HG02884 (cell line): ENCODE data around the gene TBC1D5.

Experiments used
- ATAC-seq: cut with Tn5 transposase; IDR thresholded peaks from one replicate; pipeline ENCODE4 v1.9.1; 2021; ENCODE audit warnings: mild to moderate bottlenecking, moderate library complexity; ENCODE audit not compliant: unreplicated experiment

Gene TBC1D5

GRCh38 chr3:17122758-17123157, 619.7 kb downstream of the TBC1D5 start:
- ATAC-seq = no peak

GRCh38 chr3:17121336-17121735, 621.1 kb downstream of the TBC1D5 start:
- no peak for ATAC-seq

DNA sequence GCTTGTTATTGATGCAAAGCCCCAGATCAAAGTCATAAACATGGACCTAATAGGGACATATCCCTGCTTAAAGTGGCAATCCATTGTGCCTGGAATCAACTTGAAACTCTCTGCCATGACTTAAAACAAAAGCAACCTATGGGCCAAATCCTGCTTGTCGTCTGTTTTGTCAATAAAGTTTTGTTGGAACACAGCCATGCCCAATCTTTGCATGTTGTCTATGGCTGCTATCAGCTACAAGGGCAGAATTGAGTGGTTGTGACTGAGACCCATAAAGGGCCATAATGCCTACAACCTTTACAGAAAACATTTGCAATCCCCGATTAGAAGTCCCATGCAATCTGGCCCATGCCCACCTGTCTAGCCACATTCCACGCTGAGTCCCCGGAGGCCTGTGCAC, 622.3 kb downstream of the TBC1D5 start:
- no peak for ATAC-seq

DNA sequence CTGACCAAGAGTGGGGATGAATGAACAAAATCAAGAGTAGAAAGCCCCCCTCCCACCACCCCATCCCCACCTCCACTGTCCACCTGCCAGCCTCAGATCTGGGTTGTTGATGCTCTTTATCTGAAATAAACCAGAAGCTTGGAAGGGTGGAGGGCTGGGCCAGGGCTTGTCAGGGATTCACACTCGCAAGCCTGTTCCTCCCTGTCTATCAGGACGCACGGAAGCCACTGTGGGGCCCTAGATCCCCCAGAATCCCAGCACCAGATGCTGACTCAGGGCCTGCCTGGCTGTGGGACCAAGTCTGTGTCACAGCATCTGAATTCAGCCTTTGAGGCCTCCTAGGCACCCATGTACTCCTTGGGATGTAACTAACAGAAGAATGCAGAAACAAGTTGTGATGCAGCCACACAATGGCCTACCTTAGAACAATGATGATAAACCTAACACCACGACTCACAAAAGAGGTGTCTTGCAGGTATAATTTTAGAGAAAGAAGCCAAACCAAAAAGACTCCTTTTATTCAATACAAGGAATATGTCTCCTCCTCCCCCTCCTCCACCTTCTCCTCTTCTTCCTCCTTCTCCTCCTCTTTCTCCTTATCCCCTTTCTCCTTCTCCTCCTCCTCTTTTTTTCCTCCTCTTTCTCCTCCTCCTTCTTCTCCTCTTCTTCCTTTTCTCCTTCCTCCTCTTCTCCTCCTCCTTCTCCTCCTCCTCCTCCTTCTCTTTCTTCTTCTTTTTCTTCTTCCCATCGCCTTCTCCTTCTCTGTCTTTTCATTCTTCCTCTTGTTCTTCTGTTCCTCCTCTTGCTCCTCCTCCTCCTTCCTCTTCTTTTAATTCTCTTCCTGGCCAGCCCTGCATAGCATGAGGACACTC, 623.0 kb downstream of the TBC1D5 start:
- no peak for ATAC-seq

GRCh38 chr3:17118771-17119170, 623.7 kb downstream of the TBC1D5 start:
- no peak for ATAC-seq

DNA sequence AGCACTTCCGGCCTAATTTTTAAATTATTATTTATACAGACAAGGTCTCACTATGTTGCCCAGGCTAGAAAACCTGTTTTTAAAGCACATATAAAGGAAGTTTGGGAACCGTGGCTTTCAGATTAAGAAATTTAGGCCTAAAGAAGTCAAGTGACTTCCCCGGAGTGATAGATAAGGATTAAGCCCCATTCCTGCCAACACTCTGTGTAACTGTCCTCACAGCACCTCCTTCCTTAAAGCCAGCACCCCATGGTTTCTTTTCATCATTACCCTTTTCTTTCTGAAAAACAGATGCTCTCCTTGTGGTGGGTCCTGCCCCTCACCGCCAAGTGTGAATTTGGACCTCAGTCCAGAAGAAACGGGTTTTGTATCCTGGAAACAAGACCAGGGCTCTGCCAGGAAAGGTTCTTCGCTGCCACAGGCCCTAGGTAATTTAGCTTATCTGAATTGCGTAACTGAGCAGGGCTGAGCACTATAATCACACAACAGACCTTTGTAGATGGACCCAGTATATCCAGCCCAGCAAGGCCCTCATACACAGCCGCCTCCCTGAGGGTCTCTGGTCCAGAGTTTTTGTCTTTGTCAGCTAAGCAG, 626.3 kb downstream of the TBC1D5 start:
- ATAC-seq = no peak

- no peak for ATAC-seq
Observed at GRCh38 chr3:17115186-17115585, 627.2 kb downstream of the TBC1D5 start.

- ATAC-seq = no peak
Observed at GRCh38 chr3:17111586-17111985, 630.8 kb downstream of the TBC1D5 start.

DNA sequence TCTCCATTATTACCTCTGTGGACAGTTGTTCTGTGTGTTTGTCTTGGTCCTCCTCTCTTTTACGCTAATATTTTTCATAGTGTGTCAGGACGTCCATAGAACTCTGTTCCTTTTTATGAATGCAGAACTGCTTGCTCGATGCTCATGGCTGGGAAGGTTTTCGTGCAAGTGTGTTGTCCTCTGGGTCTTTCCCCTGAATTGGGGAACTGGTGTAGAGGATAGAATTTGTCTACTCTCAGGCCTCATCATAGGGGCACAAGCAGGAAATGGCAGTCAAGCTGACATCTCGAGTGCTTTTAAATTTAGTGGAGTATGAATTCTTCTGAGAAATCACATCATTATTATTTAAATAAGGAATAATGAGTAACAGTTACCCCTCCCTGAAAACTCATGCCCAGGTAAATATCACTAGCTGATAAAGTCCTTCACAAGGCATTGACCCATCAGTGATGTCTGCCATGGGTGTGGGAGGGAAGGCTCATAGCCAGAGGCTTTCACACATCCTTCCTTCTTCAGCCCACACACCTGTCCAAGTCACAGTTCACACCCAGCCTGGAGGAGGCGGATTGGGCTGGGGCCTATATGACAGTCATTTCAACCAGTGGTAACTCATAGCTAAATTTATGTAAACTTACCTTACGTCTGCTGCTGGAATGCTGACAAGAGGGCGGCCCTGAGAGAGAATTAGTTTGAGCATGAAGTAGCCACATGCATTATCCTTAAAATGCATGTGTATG, 631.6 kb downstream of the TBC1D5 start:
- ATAC-seq = peak; percentile 71
